OCI-LY1 (cell line): ENCODE results near the gene KATNAL2.

Experiments
- H2AFZ ChIP-seq: fragments of 200-600 bp; sonication (generic), shearing (Covaris generic); 2 replicates; pipeline ENCODE4 v1.6.0; 2014; ENCODE audit warnings: antibody characterized with exemption, mild to moderate bottlenecking, low read length
- H3F3A ChIP-seq: fragments of 200-600 bp; sonication (generic), shearing (Covaris generic); 2 replicates; pipeline ENCODE4 v1.6.0; 2014; ENCODE audit warnings: mild to moderate bottlenecking, antibody characterized with exemption, low read length, moderate library complexity; ENCODE audit not compliant: insufficient read depth
- H3K27ac ChIP-seq: fragments of 200-600 bp; sonication (generic); 2 replicates; pipeline ENCODE4 v1.5.1; 2014; ENCODE audit warnings: low read length, mixed run types, mild to moderate bottlenecking, low read depth; ENCODE audit not compliant: poor library complexity, severe bottlenecking
- H3K27me3 ChIP-seq: fragments of 200-600 bp; sonication (generic); 2 replicates; pipeline ENCODE4 v1.6.0; 2014; ENCODE audit warnings: antibody characterized with exemption, mild to moderate bottlenecking, low read length, moderate library complexity; ENCODE audit not compliant: insufficient read depth
- H3K36me3 ChIP-seq: fragments of 200-600 bp; sonication (generic); 2 replicates; pipeline ENCODE4 v1.6.1; 2014; ENCODE audit warnings: mild to moderate bottlenecking, antibody characterized with exemption, low read length, moderate library complexity, mixed read lengths; ENCODE audit not compliant: insufficient read depth
- H3K4me1 ChIP-seq: fragments of 200-600 bp; sonication (generic); 2 replicates; pipeline ENCODE4 v1.5.1; 2014; ENCODE audit warnings: mild to moderate bottlenecking, low read length, moderate library complexity; ENCODE audit not compliant: insufficient read depth, severe bottlenecking
- H3K4me2 ChIP-seq: fragments of 200-600 bp; sonication (generic), shearing (Covaris generic); 2 replicates; pipeline ENCODE4 v1.6.1; 2014; ENCODE audit warnings: low read length
- H3K4me3 ChIP-seq: fragments of 200-600 bp; sonication (generic); 2 replicates; pipeline ENCODE4 v1.5.1; 2014; ENCODE audit warnings: low read length, low read depth, mild to moderate bottlenecking, mixed read lengths; ENCODE audit not compliant: poor library complexity, severe bottlenecking
- H3K79me2 ChIP-seq: fragments of 200-600 bp; shearing (Covaris generic); 2 replicates; pipeline ENCODE4 v1.6.1; 2016; ENCODE audit warnings: mixed run types, low read length, mixed read lengths; ENCODE audit not compliant: insufficient read depth
- H3K9ac ChIP-seq: fragments of 200-600 bp; sonication (generic), shearing (Covaris generic); 2 replicates; pipeline ENCODE4 v1.6.1; 2014; ENCODE audit warnings: mild to moderate bottlenecking, low read length, mixed read lengths
- H3K9me2 ChIP-seq: fragments of 200-600 bp; sonication (generic), shearing (Covaris generic); 2 replicates; pipeline ENCODE4 v1.6.1; 2014; ENCODE audit warnings: low read depth, mild to moderate bottlenecking, low read length, mixed read lengths
- H3K9me3 ChIP-seq: fragments of 200-600 bp; shearing (Covaris generic); 2 replicates; pipeline ENCODE4 v1.6.1; 2014; ENCODE audit warnings: low read length, mixed read lengths
- H4K20me1 ChIP-seq: fragments of 200-600 bp; sonication (generic), shearing (Covaris generic); 2 replicates; pipeline ENCODE4 v1.6.0; 2016; ENCODE audit warnings: mild to moderate bottlenecking, low read length; ENCODE audit not compliant: insufficient read depth
- EZH2 ChIP-seq: fragments of 200-600 bp; sonication (generic), shearing (Covaris generic); IDR thresholded peaks from 2 replicates; pipeline ENCODE4 v1.8.0; 2017; ENCODE audit warnings: borderline replicate concordance, mixed run types, mild to moderate bottlenecking, antibody characterized with exemption, low read length, moderate library complexity, mixed read lengths
- TF ChIP-seq, protein P1 (sequence below): fragments of 200-600 bp; sonication (generic), shearing (Covaris generic); IDR thresholded peaks from 2 replicates; pipeline ENCODE4 v1.5.1; 2017; ENCODE audit warnings: mild to moderate bottlenecking, antibody characterized with exemption, low read length, moderate library complexity, mixed read lengths

The KATNAL2 gene

DNA sequence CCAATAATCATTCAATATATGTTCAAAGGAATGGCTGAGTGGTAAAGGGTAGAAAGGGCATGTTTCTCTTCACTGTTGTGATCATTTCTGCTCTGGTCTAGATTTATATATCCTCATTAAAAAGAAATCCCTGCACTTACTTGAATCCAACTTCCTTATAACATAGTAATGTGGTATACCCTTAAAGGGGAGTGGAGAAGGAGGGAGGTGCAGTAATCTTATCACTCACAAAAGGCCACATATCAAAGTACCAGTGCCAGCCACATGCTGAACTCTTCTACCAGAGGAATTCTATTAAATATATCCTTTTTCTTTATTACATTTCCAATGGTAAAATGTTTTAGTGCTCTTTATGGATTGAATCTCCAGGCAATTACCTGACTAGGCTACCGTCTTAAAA is 3.3 kb downstream of the KATNAL2 start:
- Histone ChIP-seq H3K4me2 (no peak overlapping the region), H2AFZ (no peak overlapping the region), H3F3A (no peaks in the 10 kb centered on the region), H3K9me3 (no peaks in the 10 kb centered on the region), H4K20me1 (no peaks in the 10 kb centered on the region), H3K4me3 (no peak overlapping the region), H3K27me3 (no peaks in the 10 kb centered on the region), H3K79me2 (peaks cover 12% of the 10 kb centered on the region), H3K36me3 (no peaks in the 10 kb centered on the region; the same call in 1 of the 2 replicates), H3K4me1 (peaks cover 18% of the 10 kb centered on the region), H3K9ac (no peak overlapping the region), H3K27ac (no peak overlapping the region), H3K9me2 (no peaks in the 10 kb centered on the region)
- TF ChIP-seq, protein P1, sequence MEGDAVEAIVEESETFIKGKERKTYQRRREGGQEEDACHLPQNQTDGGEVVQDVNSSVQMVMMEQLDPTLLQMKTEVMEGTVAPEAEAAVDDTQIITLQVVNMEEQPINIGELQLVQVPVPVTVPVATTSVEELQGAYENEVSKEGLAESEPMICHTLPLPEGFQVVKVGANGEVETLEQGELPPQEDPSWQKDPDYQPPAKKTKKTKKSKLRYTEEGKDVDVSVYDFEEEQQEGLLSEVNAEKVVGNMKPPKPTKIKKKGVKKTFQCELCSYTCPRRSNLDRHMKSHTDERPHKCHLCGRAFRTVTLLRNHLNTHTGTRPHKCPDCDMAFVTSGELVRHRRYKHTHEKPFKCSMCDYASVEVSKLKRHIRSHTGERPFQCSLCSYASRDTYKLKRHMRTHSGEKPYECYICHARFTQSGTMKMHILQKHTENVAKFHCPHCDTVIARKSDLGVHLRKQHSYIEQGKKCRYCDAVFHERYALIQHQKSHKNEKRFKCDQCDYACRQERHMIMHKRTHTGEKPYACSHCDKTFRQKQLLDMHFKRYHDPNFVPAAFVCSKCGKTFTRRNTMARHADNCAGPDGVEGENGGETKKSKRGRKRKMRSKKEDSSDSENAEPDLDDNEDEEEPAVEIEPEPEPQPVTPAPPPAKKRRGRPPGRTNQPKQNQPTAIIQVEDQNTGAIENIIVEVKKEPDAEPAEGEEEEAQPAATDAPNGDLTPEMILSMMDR, result no peak
- TF ChIP-seq EZH2, result no peak

- H3K4me1 ChIP-seq, result no peaks in the 10 kb centered on the region
- no peaks in the 10 kb centered on the region for H3K9me2 ChIP-seq
- no peaks in the 10 kb centered on the region for H3K27me3 ChIP-seq
- TF ChIP-seq EZH2, result no peak
- TF ChIP-seq, protein P1, result no peak
- no peaks in the 10 kb centered on the region for H3K79me2 ChIP-seq
- no peaks in the 10 kb centered on the region for H4K20me1 ChIP-seq
- no peaks in the 10 kb centered on the region for H3K9me3 ChIP-seq
- no peak overlapping the region for H3K4me2 ChIP-seq
- no peak overlapping the region for H3K27ac ChIP-seq
- H3K4me3 ChIP-seq, result no peak overlapping the region
- no peaks in the 10 kb centered on the region for H3K36me3 ChIP-seq
- no peak overlapping the region for H3K9ac ChIP-seq
- H3F3A ChIP-seq, result no peaks in the 10 kb centered on the region
- no peak overlapping the region for H2AFZ ChIP-seq
Measured at GRCh38 chr18:46939337-46939963, 22.0 kb downstream of the KATNAL2 start.

- Histone ChIP-seq H3K9ac (no peak overlapping the region), H3K79me2 (no peaks in the 10 kb centered on the region), H3K27ac (no peak overlapping the region), H3K9me3 (no peaks in the 10 kb centered on the region), H3K36me3 (no peaks in the 10 kb centered on the region), H3K4me1 (no peaks in the 10 kb centered on the region), H3K4me2 (no peak overlapping the region), H3F3A (no peaks in the 10 kb centered on the region), H3K27me3 (no peaks in the 10 kb centered on the region), H4K20me1 (no peaks in the 10 kb centered on the region), H3K4me3 (no peak overlapping the region), H3K9me2 (no peaks in the 10 kb centered on the region), H2AFZ (no peak overlapping the region)
- TF ChIP-seq, protein P1, result no peak
- no peak for TF ChIP-seq EZH2
Measured at GRCh38 chr18:46939998-46940571, 22.7 kb downstream of the KATNAL2 start.
